ENCODE measurements around the gene VWCE.

Gene VWCE

DNA sequence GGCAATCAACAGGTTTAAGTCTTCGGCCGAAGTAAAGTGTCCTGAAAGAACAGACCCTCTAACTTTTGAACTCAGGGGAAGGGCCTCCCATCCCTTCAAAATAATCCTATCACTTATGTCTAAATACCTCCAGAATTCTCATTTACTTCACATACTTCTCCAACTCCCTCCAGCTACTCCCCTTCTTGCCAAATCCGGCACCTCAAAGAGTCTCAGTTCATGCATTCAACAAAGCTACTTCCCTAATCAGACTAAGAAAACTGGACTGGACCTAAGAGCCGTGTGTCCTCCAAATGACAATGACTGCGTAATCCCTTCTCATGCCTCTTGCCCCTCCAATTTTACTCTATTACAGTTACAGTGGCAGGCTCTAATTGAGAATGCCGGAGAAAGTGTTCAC lies 36.5 kb upstream of the VWCE start:
- no peak overlapping the region for H2AFZ ChIP-seq (ENCODE audit: low read length)
- no peak for DNase-seq
- H3K36me3 ChIP-seq (replicated peaks; ENCODE audit: insufficient read depth, low read length): peaks cover 13% of the 10 kb centered on the region; the same call in 1 of the 2 replicates
- H3K9me2 ChIP-seq (replicated peaks; ENCODE audit: insufficient read depth, low read length): no peaks in the 10 kb centered on the region
- no peak for TF ChIP-seq EZH2phosphoT487 (IDR thresholded peaks at IDR 0.05; ENCODE audit: low read length)
- TF ChIP-seq, protein P1, sequence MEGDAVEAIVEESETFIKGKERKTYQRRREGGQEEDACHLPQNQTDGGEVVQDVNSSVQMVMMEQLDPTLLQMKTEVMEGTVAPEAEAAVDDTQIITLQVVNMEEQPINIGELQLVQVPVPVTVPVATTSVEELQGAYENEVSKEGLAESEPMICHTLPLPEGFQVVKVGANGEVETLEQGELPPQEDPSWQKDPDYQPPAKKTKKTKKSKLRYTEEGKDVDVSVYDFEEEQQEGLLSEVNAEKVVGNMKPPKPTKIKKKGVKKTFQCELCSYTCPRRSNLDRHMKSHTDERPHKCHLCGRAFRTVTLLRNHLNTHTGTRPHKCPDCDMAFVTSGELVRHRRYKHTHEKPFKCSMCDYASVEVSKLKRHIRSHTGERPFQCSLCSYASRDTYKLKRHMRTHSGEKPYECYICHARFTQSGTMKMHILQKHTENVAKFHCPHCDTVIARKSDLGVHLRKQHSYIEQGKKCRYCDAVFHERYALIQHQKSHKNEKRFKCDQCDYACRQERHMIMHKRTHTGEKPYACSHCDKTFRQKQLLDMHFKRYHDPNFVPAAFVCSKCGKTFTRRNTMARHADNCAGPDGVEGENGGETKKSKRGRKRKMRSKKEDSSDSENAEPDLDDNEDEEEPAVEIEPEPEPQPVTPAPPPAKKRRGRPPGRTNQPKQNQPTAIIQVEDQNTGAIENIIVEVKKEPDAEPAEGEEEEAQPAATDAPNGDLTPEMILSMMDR (IDR thresholded peaks at IDR 0.05; ENCODE audit: low read length): no peak
- no peak for TF ChIP-seq EZH2 (optimal IDR thresholded peaks at IDR 0.05; ENCODE audit: low read depth, low read length)
- 0 out of 2 replicates have a peak, but pooled peaks cover 4% of the 10 kb centered on the region for H3F3A ChIP-seq (ENCODE audit: insufficient read depth, low read length)
- no peaks in the 10 kb centered on the region for H3K27me3 ChIP-seq (replicated peaks; ENCODE audit: insufficient read depth, low read length)
- H3K27ac ChIP-seq (ENCODE audit: low read length): no peak overlapping the region
- H3K9me3 ChIP-seq (replicated peaks; ENCODE audit: insufficient read depth, low read length): no peaks in the 10 kb centered on the region
- H3K9ac ChIP-seq (ENCODE audit: low read length): peak overlapping the region; percentile 99
- peaks cover 28% of the 10 kb centered on the region for H3K4me1 ChIP-seq (ENCODE audit: low read length)
- peaks cover 70% of the 10 kb centered on the region for H3K79me2 ChIP-seq (ENCODE audit: low read length)
- peak overlapping the region; percentile 81 for H3K4me3 ChIP-seq (ENCODE audit: low read length)
- H4K20me1 ChIP-seq (ENCODE audit: insufficient read depth, low read length): 0 out of 2 replicates have a peak, but pooled peaks cover 7% of the 10 kb centered on the region
- peak overlapping the region; percentile 72 for H3K4me2 ChIP-seq (ENCODE audit: low read depth, low read length)

DNA sequence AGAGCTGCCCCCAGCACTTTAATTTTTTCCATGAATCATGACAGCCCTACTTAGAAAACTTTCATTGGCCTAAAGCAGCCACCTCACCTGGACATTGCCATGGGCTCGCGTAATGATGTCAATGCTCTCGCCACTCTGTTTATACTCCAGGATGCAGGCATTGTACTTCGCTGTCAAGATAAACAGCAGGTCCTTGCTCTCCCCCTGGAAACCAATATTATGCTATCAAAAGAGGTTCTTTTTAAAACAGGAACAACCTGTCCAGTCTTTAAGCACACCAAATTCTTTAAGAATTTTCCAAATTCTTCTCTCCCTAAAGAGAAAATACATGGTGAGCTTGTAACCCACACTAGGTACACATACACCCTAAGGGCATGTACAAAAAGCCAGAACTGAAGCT lies 34.8 kb upstream of the VWCE start:
- Histone ChIP-seq H3K79me2 (ENCODE audit: low read length) (peaks cover 86% of the 10 kb centered on the region), H3F3A (ENCODE audit: insufficient read depth, low read length) (no peaks in the 10 kb centered on the region)

DNA sequence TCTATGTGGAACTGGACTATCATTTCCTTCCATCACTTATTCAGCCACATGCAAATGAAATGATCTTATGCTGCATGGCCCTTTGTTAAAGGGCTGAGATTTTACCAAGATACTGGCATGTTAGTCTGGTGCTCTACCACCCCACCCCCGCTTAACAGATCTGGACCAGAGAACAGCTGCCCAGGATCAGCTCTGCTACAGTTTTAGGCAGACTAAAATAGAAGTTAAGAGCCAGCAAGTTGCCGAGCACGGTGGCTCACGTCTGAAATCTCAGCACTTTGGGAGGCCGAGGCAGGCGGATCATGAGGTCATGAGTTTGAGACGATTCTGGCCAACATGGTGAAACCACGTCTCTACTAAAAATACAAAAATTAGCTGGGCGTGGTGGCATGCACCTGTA lies 33.2 kb upstream of the VWCE start:
- 0 out of 2 replicates have a peak, but pooled peaks cover 11% of the 10 kb centered on the region for H4K20me1 ChIP-seq (ENCODE audit: insufficient read depth, low read length)
- H3K27ac ChIP-seq (ENCODE audit: low read length): no peak overlapping the region
- H3K9me3 ChIP-seq (replicated peaks; ENCODE audit: insufficient read depth, low read length): no peaks in the 10 kb centered on the region
- H3K4me1 ChIP-seq (ENCODE audit: low read length): peaks cover 8% of the 10 kb centered on the region; the same call in 1 of the 2 replicates
- DNase-seq: no peak
- no peak overlapping the region for H2AFZ ChIP-seq (ENCODE audit: low read length)
- H3K36me3 ChIP-seq (replicated peaks; ENCODE audit: insufficient read depth, low read length): peaks cover 19% of the 10 kb centered on the region; the same call in 1 of the 2 replicates
- no peak for TF ChIP-seq EZH2phosphoT487 (IDR thresholded peaks at IDR 0.05; ENCODE audit: low read length)
- no peak for TF ChIP-seq EZH2 (optimal IDR thresholded peaks at IDR 0.05; ENCODE audit: low read depth, low read length)
- TF ChIP-seq, protein P1 (IDR thresholded peaks at IDR 0.05; ENCODE audit: low read length): no peak
- peaks cover 81% of the 10 kb centered on the region for H3K79me2 ChIP-seq (ENCODE audit: low read length)
- no peak overlapping the region for H3K9ac ChIP-seq (ENCODE audit: low read length)
- no peaks in the 10 kb centered on the region for H3K9me2 ChIP-seq (replicated peaks; ENCODE audit: insufficient read depth, low read length)
- H3K27me3 ChIP-seq (replicated peaks; ENCODE audit: insufficient read depth, low read length): no peaks in the 10 kb centered on the region
- H3F3A ChIP-seq (ENCODE audit: insufficient read depth, low read length): no peaks in the 10 kb centered on the region
- H3K4me3 ChIP-seq (ENCODE audit: low read length): no peak overlapping the region
- no peak overlapping the region for H3K4me2 ChIP-seq (ENCODE audit: low read depth, low read length)

More for the DNA sequence above, 34.8 kb upstream of the VWCE start:
- peaks cover 13% of the 10 kb centered on the region; the same call in 1 of the 2 replicates for H3K36me3 ChIP-seq (replicated peaks; ENCODE audit: insufficient read depth, low read length)
- H3K9me3 ChIP-seq (replicated peaks; ENCODE audit: insufficient read depth, low read length): no peaks in the 10 kb centered on the region
- no peak overlapping the region for H3K27ac ChIP-seq (ENCODE audit: low read length)
- no peak overlapping the region for H3K4me2 ChIP-seq (ENCODE audit: low read depth, low read length)
- H4K20me1 ChIP-seq (ENCODE audit: insufficient read depth, low read length): 0 out of 2 replicates have a peak, but pooled peaks cover 11% of the 10 kb centered on the region
- no peak overlapping the region for H3K9ac ChIP-seq (ENCODE audit: low read length)
- H3K4me1 ChIP-seq (ENCODE audit: low read length): peaks cover 13% of the 10 kb centered on the region
- TF ChIP-seq EZH2 (optimal IDR thresholded peaks at IDR 0.05; ENCODE audit: low read depth, low read length): no peak
- TF ChIP-seq, protein P1 (IDR thresholded peaks at IDR 0.05; ENCODE audit: low read length): no peak
- no peak for TF ChIP-seq EZH2phosphoT487 (IDR thresholded peaks at IDR 0.05; ENCODE audit: low read length)
- no peaks in the 10 kb centered on the region for H3K27me3 ChIP-seq (replicated peaks; ENCODE audit: insufficient read depth, low read length)
- DNase-seq: no peak
- H3K9me2 ChIP-seq (replicated peaks; ENCODE audit: insufficient read depth, low read length): no peaks in the 10 kb centered on the region
- H2AFZ ChIP-seq (ENCODE audit: low read length): no peak overlapping the region
- no peak overlapping the region for H3K4me3 ChIP-seq (ENCODE audit: low read length)

Measured in MM.1S (cell line).